ENCODE results near the gene CDYL2.
"Not testable (repeated sequence)": the region's sequence is repeated elsewhere in the genome, so short reads cannot be mapped to it uniquely, and the experiment has no call there.

CDYL2 gene

GRCh38 chr16:80791411-80791810 lies 13.0 kb downstream of the CDYL2 start:
- TF ChIP-seq, protein P1, sequence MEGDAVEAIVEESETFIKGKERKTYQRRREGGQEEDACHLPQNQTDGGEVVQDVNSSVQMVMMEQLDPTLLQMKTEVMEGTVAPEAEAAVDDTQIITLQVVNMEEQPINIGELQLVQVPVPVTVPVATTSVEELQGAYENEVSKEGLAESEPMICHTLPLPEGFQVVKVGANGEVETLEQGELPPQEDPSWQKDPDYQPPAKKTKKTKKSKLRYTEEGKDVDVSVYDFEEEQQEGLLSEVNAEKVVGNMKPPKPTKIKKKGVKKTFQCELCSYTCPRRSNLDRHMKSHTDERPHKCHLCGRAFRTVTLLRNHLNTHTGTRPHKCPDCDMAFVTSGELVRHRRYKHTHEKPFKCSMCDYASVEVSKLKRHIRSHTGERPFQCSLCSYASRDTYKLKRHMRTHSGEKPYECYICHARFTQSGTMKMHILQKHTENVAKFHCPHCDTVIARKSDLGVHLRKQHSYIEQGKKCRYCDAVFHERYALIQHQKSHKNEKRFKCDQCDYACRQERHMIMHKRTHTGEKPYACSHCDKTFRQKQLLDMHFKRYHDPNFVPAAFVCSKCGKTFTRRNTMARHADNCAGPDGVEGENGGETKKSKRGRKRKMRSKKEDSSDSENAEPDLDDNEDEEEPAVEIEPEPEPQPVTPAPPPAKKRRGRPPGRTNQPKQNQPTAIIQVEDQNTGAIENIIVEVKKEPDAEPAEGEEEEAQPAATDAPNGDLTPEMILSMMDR (IDR thresholded peaks at IDR 0.05; ENCODE audit: extremely low read depth, insufficient read depth, missing control alignments) = no peak
- DNase-seq (ENCODE audit: low spot score) = no peak
- in situ Hi-C loops (cut with MboI; ENCODE audit: low pct_unique_long_range_greater_than_20kb, low sequenced_read_pairs, unreplicated experiment) = no loop called here

- DNase-seq (ENCODE audit: low spot score) = no peak
- TF ChIP-seq, protein P1 (IDR thresholded peaks at IDR 0.05; ENCODE audit: extremely low read depth, insufficient read depth, missing control alignments) = no peak
- in situ Hi-C loops (cut with MboI; ENCODE audit: low pct_unique_long_range_greater_than_20kb, low sequenced_read_pairs, unreplicated experiment) = no loop called here
These were observed 13.6 kb downstream of the CDYL2 start for GRCh38 chr16:80790751-80791150.

DNA sequence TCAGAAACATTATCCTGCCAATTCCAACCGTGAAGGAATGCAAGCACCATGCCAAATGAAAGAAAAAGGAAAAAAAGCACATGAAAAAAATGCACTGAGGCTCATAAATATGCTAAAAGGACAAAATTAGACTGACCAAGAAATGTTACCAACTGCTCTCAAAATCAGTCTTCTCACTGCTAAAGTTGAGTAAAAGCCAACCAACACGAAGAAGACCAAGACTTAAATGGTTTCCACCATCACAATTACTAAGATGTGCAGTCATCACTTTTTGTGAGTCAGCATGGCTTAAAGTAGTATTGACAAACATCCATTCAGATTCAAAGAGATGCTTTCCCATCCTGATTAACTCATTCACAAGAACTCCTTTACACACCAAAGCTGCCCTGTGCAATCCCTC lies 16.4 kb downstream of the CDYL2 start:
- no peak for DNase-seq (ENCODE audit: low spot score)
- in situ Hi-C loops (cut with MboI; ENCODE audit: low pct_unique_long_range_greater_than_20kb, low sequenced_read_pairs, unreplicated experiment) = no loop called here
- TF ChIP-seq, protein P1 (IDR thresholded peaks at IDR 0.05; ENCODE audit: extremely low read depth, insufficient read depth, missing control alignments) = no peak

GRCh38 chr16:80786561-80786960 lies 17.8 kb downstream of the CDYL2 start:
- in situ Hi-C loops (cut with MboI; ENCODE audit: low pct_unique_long_range_greater_than_20kb, low sequenced_read_pairs, unreplicated experiment); DNase-seq (ENCODE audit: low spot score): not testable (repeated sequence)

GRCh38 chr16:80784951-80785350 lies 19.4 kb downstream of the CDYL2 start:
- in situ Hi-C loops (cut with MboI; ENCODE audit: low pct_unique_long_range_greater_than_20kb, low sequenced_read_pairs, unreplicated experiment) = no loop called here
- TF ChIP-seq, protein P1 (IDR thresholded peaks at IDR 0.05; ENCODE audit: extremely low read depth, insufficient read depth, missing control alignments) = no peak
- DNase-seq (ENCODE audit: low spot score) = no peak

GRCh38 chr16:80778703-80779102 lies 25.7 kb downstream of the CDYL2 start:
- no peak for DNase-seq (ENCODE audit: low spot score)
- TF ChIP-seq, protein P1 (IDR thresholded peaks at IDR 0.05; ENCODE audit: extremely low read depth, insufficient read depth, missing control alignments) = no peak
- in situ Hi-C loops (cut with MboI; ENCODE audit: low pct_unique_long_range_greater_than_20kb, low sequenced_read_pairs, unreplicated experiment) = no loop called here

DNA sequence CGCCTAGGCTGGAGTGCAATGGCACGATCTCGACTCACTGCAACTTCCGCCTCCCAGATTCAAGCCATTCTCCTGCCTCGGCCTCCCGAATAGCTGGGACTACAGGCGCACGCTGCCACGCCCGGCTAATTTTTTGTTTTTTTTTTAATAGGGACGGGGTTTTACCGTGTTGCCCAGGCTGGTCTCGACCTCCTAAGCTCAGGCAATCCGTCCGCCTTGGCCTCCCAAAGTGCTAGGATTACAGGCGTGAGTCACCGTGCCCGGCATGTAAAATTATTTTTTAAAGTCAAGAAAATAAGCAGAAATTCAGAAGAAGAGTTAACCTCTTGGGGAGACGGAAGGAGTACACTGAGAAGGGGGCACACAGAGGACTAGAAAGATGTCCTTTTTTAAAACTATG lies 27.5 kb downstream of the CDYL2 start:
- in situ Hi-C loops (cut with MboI; ENCODE audit: low pct_unique_long_range_greater_than_20kb, low sequenced_read_pairs, unreplicated experiment) = no loop called here
- TF ChIP-seq, protein P1 (IDR thresholded peaks at IDR 0.05; ENCODE audit: extremely low read depth, insufficient read depth, missing control alignments) = no peak
- no peak for DNase-seq (ENCODE audit: low spot score)

All from GM13977 (cell line).